ENCODE data around the gene GPR171.

Gene GPR171

DNA sequence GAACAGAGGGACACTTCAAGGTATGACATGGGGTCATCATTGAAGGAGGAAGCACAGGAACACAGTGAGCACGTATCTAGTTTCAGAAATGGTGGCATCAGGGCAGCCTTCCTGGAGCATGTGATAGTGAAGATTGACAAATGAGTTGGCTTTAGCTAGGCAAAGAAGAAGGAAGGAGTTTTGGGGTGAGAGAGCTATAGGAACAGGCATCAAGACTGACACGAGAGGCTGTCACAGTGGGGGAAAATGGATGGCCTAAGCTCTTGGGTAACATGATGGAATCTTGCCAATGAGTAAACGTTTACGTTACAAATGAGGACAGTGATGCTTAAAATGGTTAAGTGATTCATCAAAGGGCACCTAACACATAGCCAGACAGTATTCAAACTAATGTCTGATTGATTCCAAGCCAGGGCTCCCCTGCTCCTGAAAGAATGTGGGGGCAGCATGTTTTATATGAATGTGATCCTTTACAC is 23.1 kb upstream of the GPR171 start:
- no peaks in the 10 kb centered on the region for H3K27me3 ChIP-seq (ENCODE audit: low read depth)
- H3K4me1 ChIP-seq: no peaks in the 10 kb centered on the region; the same call in 1 of the 2 replicates
- DNase-seq (ENCODE audit: low spot score in 2 of 2): no peak
- H3K36me3 ChIP-seq (replicated peaks): no peaks in the 10 kb centered on the region
- in situ Hi-C loops (cut with MboI; ENCODE audit: low sequenced_read_pairs): loop anchor here (5.0 kb wide), 1 partner anchor 51 kb away; the partner anchor contains the start of gene P2RY14
- no peaks in the 10 kb centered on the region for H3K9me3 ChIP-seq
- no peak overlapping the region for H3K4me3 ChIP-seq

DNA sequence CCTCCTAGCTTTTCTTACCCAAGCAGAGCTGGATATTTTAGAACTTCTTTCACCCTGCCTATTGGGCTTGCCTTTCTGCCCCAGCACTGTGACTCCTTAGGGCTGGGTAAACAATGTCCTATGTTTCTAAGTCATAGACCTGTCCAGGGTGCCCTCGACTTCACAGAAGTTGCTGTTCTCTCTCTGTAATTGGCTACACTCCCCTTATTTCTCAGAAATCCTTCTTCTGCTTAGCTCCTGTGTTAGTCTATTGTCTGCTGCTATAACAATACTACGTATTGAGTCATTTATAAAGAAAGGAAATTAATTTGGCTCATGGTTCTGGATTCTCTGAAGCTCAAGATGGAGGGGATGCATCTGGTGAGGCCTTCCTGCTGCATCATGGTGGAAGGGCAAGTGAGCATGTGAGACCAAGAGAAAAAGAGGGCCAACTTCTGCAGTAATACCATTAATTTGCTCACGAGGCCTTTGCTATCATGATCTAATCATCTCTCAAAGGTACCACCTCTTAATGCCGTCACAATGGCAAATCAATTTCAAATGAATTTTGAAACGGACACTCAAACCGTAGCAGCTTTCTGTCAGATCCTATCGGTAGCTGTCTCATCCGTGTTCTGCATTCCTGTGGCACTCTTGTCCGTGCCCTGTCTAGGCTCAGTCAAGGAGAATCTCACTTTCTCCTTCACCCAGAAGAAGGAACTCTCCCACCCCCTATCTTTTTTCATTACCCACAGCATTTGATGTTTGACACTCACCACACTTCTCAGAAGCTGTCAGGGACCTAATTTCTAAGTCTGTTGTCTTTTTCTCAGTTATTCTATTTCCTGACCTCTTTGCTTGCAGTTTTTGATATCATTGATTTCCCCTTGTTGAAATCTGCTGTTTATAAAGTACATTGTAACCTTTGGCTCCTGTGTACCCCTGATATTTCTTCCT is 22.3 kb upstream of the GPR171 start:
- DNase-seq (ENCODE audit: low spot score in 2 of 2): no peak
- in situ Hi-C loops (cut with MboI; ENCODE audit: low sequenced_read_pairs): loop anchor here (5.0 kb wide), 1 partner anchor 52 kb away; the partner anchor contains the start of gene P2RY14
- Histone ChIP-seq H3K9me3 (no peaks in the 10 kb centered on the region), H3K36me3 (replicated peaks) (no peaks in the 10 kb centered on the region), H3K27me3 (ENCODE audit: low read depth) (no peaks in the 10 kb centered on the region), H3K4me1 (no peaks in the 10 kb centered on the region; the same call in 1 of the 2 replicates), H3K4me3 (no peak overlapping the region)

DNA sequence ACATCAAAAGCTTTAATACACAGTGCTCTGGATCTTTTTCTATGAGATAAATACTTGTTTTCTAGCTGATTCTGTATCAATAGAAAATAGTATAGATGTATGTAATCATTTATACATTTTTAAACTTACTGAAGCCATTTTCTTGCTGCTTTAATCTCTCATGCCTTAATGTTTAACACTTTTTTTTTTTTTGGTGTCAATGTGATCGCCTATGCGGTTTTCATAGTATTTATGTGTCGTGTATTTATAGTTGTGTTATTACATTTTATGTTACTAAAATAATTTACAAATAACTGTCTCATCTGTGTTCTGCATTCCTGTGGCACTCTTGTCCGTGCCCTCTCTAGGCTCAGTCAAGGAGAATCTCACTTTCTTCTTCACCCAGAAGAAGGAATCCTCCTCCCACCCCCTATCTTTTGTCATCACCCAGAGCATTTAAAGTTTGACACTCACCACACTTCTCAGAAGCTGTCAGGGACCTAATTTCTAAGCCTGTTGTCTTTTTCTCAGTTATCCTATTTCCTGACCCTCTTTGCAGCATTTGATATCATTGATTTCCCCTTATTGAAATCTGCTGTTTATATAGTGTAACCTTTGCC is 21.4 kb upstream of the GPR171 start:
- Histone ChIP-seq H3K4me1 (no peaks in the 10 kb centered on the region; the same call in 1 of the 2 replicates), H3K9me3 (no peaks in the 10 kb centered on the region), H3K36me3 (replicated peaks) (no peaks in the 10 kb centered on the region), H3K4me3 (no peak overlapping the region), H3K27me3 (ENCODE audit: low read depth) (no peaks in the 10 kb centered on the region)
- DNase-seq (ENCODE audit: low spot score in 2 of 2): no peak
- in situ Hi-C loops (cut with MboI; ENCODE audit: low sequenced_read_pairs): no loop called here

DNA sequence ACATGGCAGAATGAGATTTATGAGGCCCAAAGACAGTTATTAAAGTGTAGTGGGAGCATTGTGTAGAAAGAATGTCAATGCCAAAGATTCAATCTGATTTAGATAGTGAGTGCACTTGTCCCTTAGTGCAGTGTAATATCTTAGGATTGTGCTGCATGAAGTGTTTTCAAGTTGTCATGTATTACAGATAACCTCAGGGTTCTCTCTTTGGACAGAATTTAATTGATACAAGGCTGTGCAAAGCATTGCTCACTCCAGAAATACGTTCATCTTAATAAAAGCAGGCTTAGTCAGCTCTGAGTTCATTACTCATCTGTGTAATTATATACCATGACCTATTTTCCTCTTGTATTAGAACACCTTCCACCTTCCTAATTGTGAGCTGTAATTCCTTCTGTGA is 16.0 kb upstream of the GPR171 start:
- Histone ChIP-seq H3K4me3 (no peak overlapping the region), H3K27me3 (ENCODE audit: low read depth) (no peaks in the 10 kb centered on the region), H3K36me3 (replicated peaks) (no peaks in the 10 kb centered on the region), H3K4me1 (no peaks in the 10 kb centered on the region), H3K9me3 (no peaks in the 10 kb centered on the region)
- in situ Hi-C loops (cut with MboI; ENCODE audit: low sequenced_read_pairs): no loop called here
- no peak for DNase-seq (ENCODE audit: low spot score in 2 of 2)

DNA sequence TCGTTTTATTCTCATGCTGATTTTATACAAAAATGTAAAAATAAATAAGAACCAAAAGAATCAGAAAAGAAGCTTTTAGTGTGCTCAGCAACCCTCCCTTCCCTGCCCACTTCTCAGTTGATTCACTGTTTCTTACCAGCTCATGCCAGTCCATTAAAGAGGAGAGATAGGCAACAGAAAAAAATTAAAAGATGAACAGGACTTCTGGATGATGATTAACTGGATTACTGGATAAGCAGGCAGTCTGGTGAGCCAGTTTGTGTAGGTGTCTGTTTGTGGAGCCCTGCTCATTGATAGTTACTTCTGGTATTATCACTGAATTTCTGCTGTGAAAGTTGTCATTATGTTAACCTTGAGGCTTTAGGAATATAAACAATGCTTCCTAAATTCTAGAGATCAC is 15.1 kb upstream of the GPR171 start:
- in situ Hi-C loops (cut with MboI; ENCODE audit: low sequenced_read_pairs): no loop called here

DNA sequence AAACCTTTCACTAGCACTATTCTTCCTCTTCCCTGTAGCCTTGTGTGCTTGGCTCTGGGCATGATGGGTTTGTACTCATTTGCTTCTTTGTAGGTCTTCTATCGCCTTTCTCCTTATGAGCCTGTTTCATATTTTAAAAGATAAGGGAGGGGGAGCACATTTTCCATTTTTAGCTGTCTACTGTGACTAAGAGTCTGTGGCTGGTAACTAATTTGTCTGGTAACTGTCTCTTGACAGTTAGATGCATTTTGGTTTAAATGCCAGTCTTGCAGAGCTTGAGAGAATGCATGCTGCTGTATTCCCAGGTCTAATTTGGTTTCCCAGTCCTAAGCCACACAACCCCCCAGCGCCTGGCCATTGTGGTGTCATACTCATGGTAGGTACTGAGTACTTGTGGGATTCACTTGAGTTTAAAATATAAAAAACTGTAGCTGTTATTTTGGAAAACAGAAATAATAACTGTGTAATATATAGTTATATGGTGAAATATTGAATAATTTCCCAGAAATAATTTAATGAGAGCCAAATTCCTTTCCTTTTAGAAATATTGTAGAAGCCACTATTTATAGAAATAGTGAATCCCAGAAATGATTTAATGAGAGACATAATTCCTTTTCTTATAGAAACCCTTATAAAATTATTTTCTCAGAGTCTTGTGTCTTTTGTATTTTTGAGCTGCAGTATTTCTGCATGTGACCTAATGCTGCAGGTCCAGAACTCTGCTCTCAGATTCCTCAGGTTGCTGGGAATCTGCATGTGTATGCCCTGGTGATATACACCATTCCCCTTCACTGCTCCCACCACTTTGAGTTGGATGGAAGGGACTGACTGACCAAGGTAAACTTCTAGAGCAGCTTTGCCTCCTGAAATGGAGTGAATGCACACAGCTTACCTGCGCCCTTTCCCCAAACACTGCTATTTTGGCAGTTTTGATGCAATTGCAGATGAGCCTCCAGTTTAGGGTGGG is 13.9 kb upstream of the GPR171 start:
- Histone ChIP-seq H3K36me3 (replicated peaks) (no peaks in the 10 kb centered on the region), H3K9me3 (no peaks in the 10 kb centered on the region), H3K4me3 (no peak overlapping the region), H3K4me1 (no peaks in the 10 kb centered on the region), H3K27me3 (ENCODE audit: low read depth) (no peaks in the 10 kb centered on the region)
- in situ Hi-C loops (cut with MboI; ENCODE audit: low sequenced_read_pairs): no loop called here
- no peak for DNase-seq (ENCODE audit: low spot score in 2 of 2)

More for the DNA sequence above, 15.1 kb upstream of the GPR171 start:
- Histone ChIP-seq H3K4me3 (no peak overlapping the region), H3K36me3 (replicated peaks) (no peaks in the 10 kb centered on the region), H3K4me1 (no peaks in the 10 kb centered on the region), H3K9me3 (no peaks in the 10 kb centered on the region), H3K27me3 (ENCODE audit: low read depth) (no peaks in the 10 kb centered on the region)
- DNase-seq (ENCODE audit: low spot score in 2 of 2): no peak

DNA sequence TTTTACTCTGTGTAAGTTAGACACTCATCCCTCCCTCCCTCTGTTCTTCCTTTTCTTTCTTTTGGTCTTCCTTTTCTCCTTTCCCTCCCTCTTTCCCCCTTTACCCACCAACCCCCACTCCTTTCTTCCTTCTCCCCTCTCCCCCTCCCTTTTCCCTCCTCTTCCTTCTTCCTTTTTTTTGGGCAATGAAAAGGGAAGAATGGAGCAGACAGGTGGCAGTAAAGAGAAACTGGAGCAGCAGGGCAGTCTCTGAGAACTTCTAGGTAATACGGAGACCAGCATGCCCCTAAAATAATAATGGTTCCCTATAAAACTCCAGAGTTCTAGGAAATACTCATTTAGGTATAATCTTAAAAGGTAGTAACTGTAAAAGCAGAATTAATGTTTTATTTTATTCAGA is 11.4 kb upstream of the GPR171 start:
- no peaks in the 10 kb centered on the region for H3K4me1 ChIP-seq
- H3K36me3 ChIP-seq (replicated peaks): no peaks in the 10 kb centered on the region
- no peaks in the 10 kb centered on the region for H3K9me3 ChIP-seq
- in situ Hi-C loops (cut with MboI; ENCODE audit: low sequenced_read_pairs): no loop called here
- DNase-seq (ENCODE audit: low spot score in 2 of 2): no peak
- no peaks in the 10 kb centered on the region for H3K27me3 ChIP-seq (ENCODE audit: low read depth)
- H3K4me3 ChIP-seq: no peak overlapping the region

DNA sequence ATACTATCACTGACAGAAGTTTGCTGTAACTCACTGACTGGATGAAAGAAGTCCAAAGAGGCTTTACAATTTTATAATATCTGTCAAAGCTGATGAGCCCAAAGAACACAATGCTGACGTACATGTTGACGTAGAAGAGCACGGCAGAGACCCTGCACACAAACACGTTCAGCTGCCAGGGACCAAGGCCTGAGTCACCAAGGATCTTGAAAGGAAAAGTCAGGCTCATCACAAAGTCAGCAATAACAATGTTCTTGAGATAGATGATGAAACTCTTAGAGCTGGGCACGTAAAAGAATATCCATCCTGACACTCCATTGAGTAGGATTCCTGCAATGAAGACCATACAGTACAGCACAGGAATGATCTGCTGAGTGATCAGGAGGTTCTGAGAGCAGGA is 10.9 kb upstream of the GPR171 start:
- Histone ChIP-seq H3K4me1 (no peaks in the 10 kb centered on the region), H3K4me3 (no peak overlapping the region), H3K27me3 (ENCODE audit: low read depth) (no peaks in the 10 kb centered on the region), H3K36me3 (replicated peaks) (no peaks in the 10 kb centered on the region), H3K9me3 (no peaks in the 10 kb centered on the region)
- DNase-seq (ENCODE audit: low spot score in 2 of 2): no peak
- in situ Hi-C loops (cut with MboI; ENCODE audit: low sequenced_read_pairs): no loop called here

DNA sequence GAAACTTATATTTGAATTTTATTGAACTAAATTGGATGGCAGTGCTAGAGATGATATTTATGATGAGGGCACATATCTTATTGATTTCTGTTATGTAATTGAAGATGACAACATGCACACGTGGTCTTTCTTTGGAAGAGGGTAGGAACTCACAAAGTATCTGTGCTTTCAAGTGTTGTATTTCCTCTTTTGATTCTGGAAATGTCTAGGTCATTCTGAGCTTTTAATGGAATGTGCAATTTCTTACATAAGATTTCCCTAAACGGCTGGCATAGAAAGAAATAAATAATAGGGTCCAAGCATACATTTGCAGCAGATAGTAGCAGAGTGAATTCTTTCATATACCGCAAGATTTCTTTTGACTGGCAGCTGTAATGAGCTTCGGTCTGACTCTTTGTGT is 10.1 kb upstream of the GPR171 start:
- in situ Hi-C loops (cut with MboI; ENCODE audit: low sequenced_read_pairs): no loop called here
- DNase-seq (ENCODE audit: low spot score in 2 of 2): no peak
- H3K27me3 ChIP-seq (ENCODE audit: low read depth): no peaks in the 10 kb centered on the region
- H3K4me1 ChIP-seq: no peaks in the 10 kb centered on the region
- no peak overlapping the region for H3K4me3 ChIP-seq
- no peaks in the 10 kb centered on the region for H3K9me3 ChIP-seq
- H3K36me3 ChIP-seq (replicated peaks): no peaks in the 10 kb centered on the region

DNA sequence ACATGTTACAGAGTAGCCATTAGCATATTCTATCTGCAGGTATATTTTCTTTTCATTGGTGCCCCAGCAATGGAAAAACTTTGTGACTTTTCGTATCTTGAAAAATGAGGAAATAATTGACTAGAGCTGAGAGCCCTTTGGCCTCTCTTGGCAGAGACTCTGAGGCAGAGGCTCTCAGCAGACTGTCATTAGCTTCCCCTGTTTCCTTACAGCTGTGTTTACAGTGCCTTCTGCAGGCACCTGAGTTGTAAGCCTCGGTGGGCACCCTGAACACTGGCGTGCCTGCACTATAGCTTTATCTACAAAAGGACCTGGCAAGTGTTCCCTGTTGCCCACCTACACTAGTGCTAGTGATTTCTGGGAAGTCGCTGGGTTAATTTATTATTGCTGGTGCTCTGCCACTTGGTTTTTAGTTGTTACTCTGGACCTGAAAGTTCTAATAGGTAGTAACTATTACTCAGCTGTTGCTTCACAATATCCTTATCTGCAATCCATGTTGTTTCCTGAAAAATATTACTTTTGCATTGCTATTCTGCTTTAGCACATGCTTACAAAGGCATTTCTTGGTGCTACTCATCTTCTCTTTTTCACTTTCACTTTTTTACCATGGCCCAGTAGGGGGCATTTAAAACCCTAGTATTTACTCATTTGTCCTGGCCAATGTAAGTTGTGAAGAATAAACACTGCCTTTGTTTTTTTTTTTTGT is 7.8 kb upstream of the GPR171 start:
- in situ Hi-C loops (cut with MboI; ENCODE audit: low sequenced_read_pairs): no loop called here
- no peaks in the 10 kb centered on the region for H3K36me3 ChIP-seq (replicated peaks)
- no peaks in the 10 kb centered on the region for H3K27me3 ChIP-seq (ENCODE audit: low read depth)
- H3K4me3 ChIP-seq: no peak overlapping the region
- DNase-seq (ENCODE audit: low spot score in 2 of 2): no peak
- H3K9me3 ChIP-seq: no peaks in the 10 kb centered on the region
- H3K4me1 ChIP-seq: no peaks in the 10 kb centered on the region

DNA sequence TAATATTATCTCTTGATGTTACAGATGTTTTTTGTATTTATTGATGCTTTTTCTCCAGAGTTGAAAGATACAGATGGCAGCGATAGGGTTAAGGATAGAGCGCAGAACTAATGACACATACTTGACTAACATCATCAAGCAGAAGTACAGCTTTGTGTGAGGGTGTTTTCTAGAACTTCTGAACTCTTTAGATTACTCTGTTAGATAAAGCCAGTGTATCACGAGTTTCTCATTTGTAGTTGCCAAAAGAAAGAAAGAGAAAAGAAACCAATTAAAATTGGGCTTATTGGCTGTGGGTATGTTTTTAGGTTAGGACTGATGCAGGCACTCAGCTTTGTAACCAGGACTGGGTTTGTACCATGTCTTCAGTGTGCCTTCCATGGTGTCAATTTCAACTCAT is 6.6 kb upstream of the GPR171 start:
- H3K9me3 ChIP-seq: no peaks in the 10 kb centered on the region
- DNase-seq (ENCODE audit: low spot score in 2 of 2): no peak
- H3K4me1 ChIP-seq: no peaks in the 10 kb centered on the region
- H3K36me3 ChIP-seq (replicated peaks): no peaks in the 10 kb centered on the region
- H3K4me3 ChIP-seq: no peak overlapping the region
- in situ Hi-C loops (cut with MboI; ENCODE audit: low sequenced_read_pairs): no loop called here
- H3K27me3 ChIP-seq (ENCODE audit: low read depth): no peaks in the 10 kb centered on the region

DNA sequence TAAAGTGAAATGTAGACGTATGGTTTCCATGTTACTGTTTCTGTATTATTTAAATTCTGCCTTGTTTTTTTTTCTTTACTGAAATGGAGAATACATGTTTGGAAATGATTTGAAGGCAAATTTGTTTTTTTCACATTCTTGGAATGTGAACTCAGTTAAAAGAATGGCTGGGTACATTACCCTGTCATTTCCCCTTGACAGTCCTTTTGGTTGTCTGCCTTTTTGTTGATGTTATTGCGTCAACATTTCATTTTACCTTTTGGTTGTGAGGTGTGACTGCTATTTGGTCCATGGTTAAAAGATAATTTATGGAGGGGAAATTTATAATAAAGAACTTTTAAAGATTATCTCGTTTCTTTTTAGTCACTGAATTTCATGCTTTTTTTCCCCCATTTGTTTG is 3.2 kb upstream of the GPR171 start:
- H3K36me3 ChIP-seq (replicated peaks): no peaks in the 10 kb centered on the region
- no peaks in the 10 kb centered on the region for H3K27me3 ChIP-seq (ENCODE audit: low read depth)
- no peaks in the 10 kb centered on the region for H3K9me3 ChIP-seq
- DNase-seq (ENCODE audit: low spot score in 2 of 2): no peak
- H3K4me1 ChIP-seq: no peaks in the 10 kb centered on the region
- no peak overlapping the region for H3K4me3 ChIP-seq
- in situ Hi-C loops (cut with MboI; ENCODE audit: low sequenced_read_pairs): no loop called here

DNA sequence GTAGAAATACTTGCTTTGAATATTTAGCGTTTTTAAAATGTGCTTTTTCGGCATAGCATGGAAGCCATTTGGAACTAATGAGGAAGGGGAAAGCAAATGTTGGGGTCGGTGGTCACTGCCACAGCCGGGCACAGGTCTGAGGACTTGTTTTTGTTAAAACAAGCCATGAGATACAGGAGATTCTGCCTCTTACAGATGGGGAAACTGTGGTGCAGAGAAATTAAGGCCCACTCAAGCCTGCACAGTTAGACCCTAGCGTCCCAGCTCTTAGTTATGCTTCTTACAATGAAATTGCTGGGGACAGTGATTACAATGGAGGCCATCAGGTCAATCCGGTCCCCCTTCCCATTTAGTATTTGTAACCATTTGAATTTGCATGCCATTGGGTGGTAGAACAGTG is 2.5 kb upstream of the GPR171 start:
- Histone ChIP-seq H3K4me3 (no peak overlapping the region), H3K36me3 (replicated peaks) (no peaks in the 10 kb centered on the region), H3K4me1 (no peaks in the 10 kb centered on the region), H3K27me3 (ENCODE audit: low read depth) (no peaks in the 10 kb centered on the region), H3K9me3 (no peaks in the 10 kb centered on the region)
- in situ Hi-C loops (cut with MboI; ENCODE audit: low sequenced_read_pairs): no loop called here
- DNase-seq (ENCODE audit: low spot score in 2 of 2): no peak
